ENCODE results near the gene MYH6.

DNA sequence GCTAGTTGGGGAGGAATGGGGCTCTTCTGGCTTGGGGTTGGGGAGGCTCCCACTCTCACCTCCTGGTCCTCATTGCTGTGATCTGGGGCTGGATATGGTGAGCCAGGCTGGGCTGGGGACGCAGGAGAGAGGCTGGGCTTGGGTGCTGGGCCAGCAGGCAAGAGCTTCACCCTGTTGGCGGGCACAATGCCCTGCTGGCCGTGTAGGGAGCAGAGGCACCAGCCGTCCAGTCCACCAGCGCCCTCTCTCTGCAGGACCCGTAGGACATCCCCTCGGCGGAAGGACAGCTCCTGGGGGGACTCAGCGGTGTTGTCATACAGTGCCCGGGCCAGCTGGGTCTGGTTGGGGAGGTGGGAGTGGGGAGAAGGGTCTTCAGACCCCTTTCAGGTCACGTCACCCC is 47.6 kb downstream of the MYH6 start:
- no peak for TF ChIP-seq POLR2AphosphoS5 (IDR thresholded peaks at IDR 0.05; ENCODE audit: insufficient read depth, low read depth, low read length)
- TF ChIP-seq EZH2 (IDR thresholded peaks at IDR 0.05; ENCODE audit: borderline replicate concordance, low read depth, low read length, severe bottlenecking): no peak
- TF ChIP-seq JUN (IDR thresholded peaks at IDR 0.05; ENCODE audit: borderline replicate concordance, insufficient read depth, insufficient read length, low read depth): no peak

Data from endothelial cell of umbilical vein (primary cell).